ENCODE measurements around the gene KCTD3. TPM values are rescaled to one million over a fixed set of nuclear protein-coding genes. Genes with fewer than 3 reads are reported as not detected.

KCTD3 gene
- total RNA-seq, 1 donor from 2014 or later = 55.8 TPM

DNA sequence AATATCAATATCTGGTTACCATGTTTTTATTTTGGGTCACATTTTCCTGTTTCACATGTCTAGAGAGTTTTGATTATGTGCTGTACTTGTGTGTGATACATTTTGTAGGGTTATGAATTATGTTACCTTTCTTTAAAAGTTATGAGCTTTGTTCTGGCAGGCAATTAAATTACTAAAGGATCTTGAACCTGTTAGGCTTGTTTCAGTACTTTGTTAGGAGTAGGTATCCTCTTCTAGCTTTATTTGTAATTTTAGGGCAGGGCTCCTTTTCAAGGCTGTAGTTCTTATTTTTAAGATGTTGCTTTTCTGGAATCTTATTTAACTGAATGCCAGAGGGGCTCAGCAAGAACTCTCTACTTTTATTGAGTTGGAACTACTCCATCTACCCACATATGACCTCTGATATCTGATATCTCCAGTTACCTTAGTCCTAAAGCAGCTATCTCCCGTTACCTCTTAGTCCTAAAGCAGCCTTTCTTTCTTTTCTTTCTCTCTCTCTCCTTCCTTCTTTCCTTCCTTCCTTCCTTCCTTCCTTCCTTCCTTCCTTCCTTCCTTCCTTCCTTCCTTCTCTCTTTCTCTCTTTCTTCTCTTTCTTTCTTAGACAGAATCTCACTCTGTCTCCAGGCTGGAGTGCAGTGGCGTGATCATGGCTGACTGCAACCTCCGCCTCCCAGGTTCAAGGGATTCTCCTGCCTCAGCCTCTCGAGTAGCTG is 23.8 kb downstream of the KCTD3 start:
- H3K27me3 ChIP-seq = no peaks in the 10 kb centered on the region
- intact Hi-C loops (cut with DNase I) = no loop called here
- H3K4me1 ChIP-seq = peaks cover 0 to 9% of the 10 kb centered on the region in 2 donors
- no peak overlapping the region for H3K4me3 ChIP-seq
- peaks cover 10 to 34% of the 10 kb centered on the region in 2 donors for H3K36me3 ChIP-seq
- TF ChIP-seq, protein P1, sequence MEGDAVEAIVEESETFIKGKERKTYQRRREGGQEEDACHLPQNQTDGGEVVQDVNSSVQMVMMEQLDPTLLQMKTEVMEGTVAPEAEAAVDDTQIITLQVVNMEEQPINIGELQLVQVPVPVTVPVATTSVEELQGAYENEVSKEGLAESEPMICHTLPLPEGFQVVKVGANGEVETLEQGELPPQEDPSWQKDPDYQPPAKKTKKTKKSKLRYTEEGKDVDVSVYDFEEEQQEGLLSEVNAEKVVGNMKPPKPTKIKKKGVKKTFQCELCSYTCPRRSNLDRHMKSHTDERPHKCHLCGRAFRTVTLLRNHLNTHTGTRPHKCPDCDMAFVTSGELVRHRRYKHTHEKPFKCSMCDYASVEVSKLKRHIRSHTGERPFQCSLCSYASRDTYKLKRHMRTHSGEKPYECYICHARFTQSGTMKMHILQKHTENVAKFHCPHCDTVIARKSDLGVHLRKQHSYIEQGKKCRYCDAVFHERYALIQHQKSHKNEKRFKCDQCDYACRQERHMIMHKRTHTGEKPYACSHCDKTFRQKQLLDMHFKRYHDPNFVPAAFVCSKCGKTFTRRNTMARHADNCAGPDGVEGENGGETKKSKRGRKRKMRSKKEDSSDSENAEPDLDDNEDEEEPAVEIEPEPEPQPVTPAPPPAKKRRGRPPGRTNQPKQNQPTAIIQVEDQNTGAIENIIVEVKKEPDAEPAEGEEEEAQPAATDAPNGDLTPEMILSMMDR (IDR thresholded peaks at IDR 0.05) = no peak
- no peak for DNase-seq (ENCODE audit: low spot score in 2 of 2)
- no peak overlapping the region for H3K27ac ChIP-seq
- H3K9me3 ChIP-seq = no peaks in the 10 kb centered on the region

DNA sequence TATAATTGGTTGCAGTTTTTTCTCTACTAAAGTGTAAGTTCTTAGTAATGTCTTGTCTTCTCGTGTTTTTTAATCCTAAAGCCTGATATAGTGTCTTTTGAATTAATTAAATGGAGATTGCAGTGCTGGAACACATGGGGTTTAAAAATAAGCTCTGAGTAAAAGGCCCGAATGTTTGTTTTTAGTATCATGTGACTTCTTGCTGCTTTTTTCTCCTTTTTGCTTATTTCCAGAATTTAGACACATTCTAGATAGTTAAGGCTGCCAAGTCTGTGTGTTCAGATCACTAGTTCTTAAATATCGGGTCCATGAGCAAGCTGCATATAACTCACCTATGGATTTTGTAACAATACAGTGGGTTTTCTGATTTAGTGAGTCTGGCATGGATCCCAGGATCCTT is 27.5 kb downstream of the KCTD3 start:
- H3K27ac ChIP-seq = no peak overlapping the region
- no peak for DNase-seq (ENCODE audit: low spot score in 2 of 2)
- peaks cover 0 to 37% of the 10 kb centered on the region in 2 donors for H3K36me3 ChIP-seq
- intact Hi-C loops (cut with DNase I) = no loop called here
- TF ChIP-seq, protein P1 (IDR thresholded peaks at IDR 0.05) = no peak
- no peaks in the 10 kb centered on the region for H3K27me3 ChIP-seq
- no peaks in the 10 kb centered on the region for H3K9me3 ChIP-seq
- no peak overlapping the region for H3K4me3 ChIP-seq
- H3K4me1 ChIP-seq = peaks cover 0 to 9% of the 10 kb centered on the region in 2 donors

DNA sequence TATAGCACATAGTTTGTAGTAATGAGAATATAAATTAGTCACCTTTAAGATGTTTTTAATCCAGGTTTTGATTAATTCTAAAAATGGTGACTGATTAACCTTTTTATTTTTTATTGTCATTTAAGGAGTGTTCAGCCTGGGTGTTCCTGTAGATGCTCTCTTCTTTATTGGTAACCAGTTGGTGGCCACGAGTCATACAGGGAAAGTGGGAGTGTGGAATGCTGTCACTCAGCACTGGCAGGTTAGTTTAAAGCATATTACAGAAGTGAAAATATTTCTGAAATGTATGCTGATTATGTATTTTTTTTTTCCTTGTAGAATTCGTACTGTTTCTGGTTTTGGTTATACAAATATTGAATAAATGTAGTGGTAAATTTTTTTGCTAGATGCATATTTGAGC is 28.1 kb downstream of the KCTD3 start:
- H3K36me3 ChIP-seq = peaks cover 0 to 31% of the 10 kb centered on the region in 2 donors
- peaks cover 0 to 9% of the 10 kb centered on the region in 2 donors for H3K4me1 ChIP-seq
- intact Hi-C loops (cut with DNase I) = no loop called here
- H3K9me3 ChIP-seq = no peaks in the 10 kb centered on the region
- no peak overlapping the region for H3K27ac ChIP-seq
- H3K4me3 ChIP-seq = no peak overlapping the region
- no peaks in the 10 kb centered on the region for H3K27me3 ChIP-seq
- TF ChIP-seq, protein P1 (IDR thresholded peaks at IDR 0.05) = no peak
- no peak for DNase-seq (ENCODE audit: low spot score in 2 of 2)

DNA sequence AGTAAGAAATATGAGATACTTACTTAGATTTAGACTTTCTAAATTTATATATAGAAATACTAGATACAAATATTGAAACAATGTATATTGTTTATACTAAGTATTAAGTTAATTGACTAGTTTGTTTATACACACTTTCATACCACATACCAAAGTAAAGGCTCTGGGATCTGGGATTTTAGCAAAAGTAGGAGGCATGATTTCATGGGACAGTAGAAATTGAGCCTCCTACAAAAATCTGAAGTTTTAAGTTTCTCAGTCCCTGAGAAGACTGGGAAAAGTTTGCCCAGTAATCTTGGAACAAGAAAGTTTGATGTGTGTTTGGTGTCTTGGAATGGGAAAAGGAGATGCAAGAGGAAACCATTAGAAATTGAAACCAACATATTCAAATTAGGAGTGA is 30.9 kb downstream of the KCTD3 start:
- Histone ChIP-seq H3K4me1 (peaks cover 0 to 12% of the 10 kb centered on the region in 2 donors), H3K27me3 (no peaks in the 10 kb centered on the region), H3K36me3 (peaks cover 0 to 37% of the 10 kb centered on the region in 2 donors), H3K27ac (no peak overlapping the region), H3K9me3 (no peaks in the 10 kb centered on the region), H3K4me3 (no peak overlapping the region)
- TF ChIP-seq, protein P1 (IDR thresholded peaks at IDR 0.05) = no peak
- no peak for DNase-seq (ENCODE audit: low spot score in 2 of 2)
- intact Hi-C loops (cut with DNase I) = no loop called here

DNA sequence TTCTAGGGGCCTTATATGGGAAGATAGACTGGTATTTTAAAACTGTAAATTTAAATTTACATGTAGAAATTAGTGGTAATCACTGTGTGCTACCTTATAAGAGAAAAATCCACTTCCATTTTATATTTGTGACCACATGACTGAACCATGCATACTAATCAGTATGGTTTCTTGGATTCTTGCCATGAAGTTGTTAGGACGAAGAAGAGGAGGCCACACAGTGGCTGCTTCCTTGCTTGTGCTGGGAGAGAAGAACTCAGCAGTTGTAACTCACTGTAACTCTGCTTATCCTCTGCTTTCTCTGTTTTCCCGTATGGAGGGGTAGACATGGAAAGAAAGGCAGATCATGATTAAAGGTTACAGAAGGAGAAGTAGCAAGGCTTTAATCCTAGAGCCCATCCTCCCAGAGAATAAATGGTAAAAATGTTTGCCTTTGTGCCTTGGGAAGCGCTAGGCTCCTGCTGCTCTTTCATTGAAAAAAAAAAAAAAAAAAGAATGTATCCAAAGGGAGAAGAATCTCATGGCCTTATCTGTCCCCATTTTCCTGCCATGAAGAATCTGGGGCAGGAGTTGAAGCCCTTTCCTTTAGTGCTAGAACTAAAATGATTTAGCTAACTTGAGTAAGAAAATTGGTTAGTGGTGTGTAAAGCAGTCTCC is 32.4 kb downstream of the KCTD3 start:
- DNase-seq (ENCODE audit: low spot score in 2 of 2) = no peak
- Histone ChIP-seq H3K36me3 (peaks cover 4 to 37% of the 10 kb centered on the region in 2 donors), H3K4me1 (peaks cover 0 to 6% of the 10 kb centered on the region in 2 donors), H3K27ac (no peak overlapping the region), H3K27me3 (no peaks in the 10 kb centered on the region), H3K9me3 (no peaks in the 10 kb centered on the region), H3K4me3 (no peak overlapping the region)
- intact Hi-C loops (cut with DNase I) = no loop called here
- TF ChIP-seq, protein P1 (IDR thresholded peaks at IDR 0.05) = no peak

Measured in ascending aorta (tissue), 2 donors.